Ovary (tissue), 9 donors: Measurements from ENCODE around the gene PFDN1. TPM values are rescaled to one million over a fixed set of nuclear protein-coding genes. Genes with fewer than 3 reads are reported as not detected.

Experiments
- DNase-seq, 5 donors: peaks; one replicate each; pipeline ENCODE4 v3.0.0-alpha.2; 2019 to 2020
- H3K27ac ChIP-seq, 2 donors: fragments of 200-600 bp; one replicate each; pipeline versions ENCODE4 v1.5.1 to v1.8.0; 2019 to 2022
- H3K27me3 ChIP-seq: fragments of 200-600 bp; one replicate; pipeline ENCODE4 v1.8.0; 2022
- H3K36me3 ChIP-seq: fragments of 200-600 bp; sonication (generic); one replicate; pipeline ENCODE4 v1.5.1; 2019
- H3K4me1 ChIP-seq: one replicate; pipeline ENCODE4 v1.8.1; 2013; ENCODE audit warnings: mild to moderate bottlenecking, moderate library complexity; ENCODE audit not compliant: insufficient read depth
- H3K4me3 ChIP-seq: fragments of 200-600 bp; sonication (generic); one replicate; pipeline ENCODE4 v1.5.1; 2017
- H3K9me3 ChIP-seq, 2 donors: fragments of 200-600 bp in 1 of 2; sonication (generic) in 1 of 2; one replicate each; pipeline versions ENCODE4 v1.5.1 to v1.8.1; 2013 to 2019; ENCODE audit warnings: mild to moderate bottlenecking in 1 of 2, moderate library complexity in 1 of 2
- EP300 ChIP-seq: sonication (generic); formaldehyde crosslinking; IDR thresholded peaks from one replicate; pipeline ENCODE4 v1.6.1; 2017; ENCODE audit warnings: antibody characterized with exemption
- POLR2A ChIP-seq: fragments of 450-650 bp; IDR thresholded peaks from one replicate; pipeline ENCODE4 v1.6.1; 2017; ENCODE audit warnings: antibody characterized with exemption, mild to moderate bottlenecking, moderate library complexity
- WGBS, 3 donors: extraction: QIAGEN DNeasy Blood & Tissue Kit in 1 of 3; methylation state at CpG; one replicate each; pipeline versions ENCODE4 v1.1.5 to v1.1.7; 2013 to 2017; 5-methylcytosine and 5-hydroxymethylcytosine counted together
- intact Hi-C, 4 donors: fragments of 100-400 bp; cut with DNase I; formaldehyde crosslinking; loops; one replicate each; pipeline versions ENCODE4 v1.11.0 to v1.15.1; 2022 to 2023
- polyA plus RNA-seq, 2 donors: library from polyadenylated mRNA; stranded (reverse); fragments of 200-250 nt in 1 of 2; fragments of 350-450 nt in 1 of 2; fragmentation: Illumina TruSeq in 1 of 2; extraction: RNeasy Lipid Tissue Mini Kit (QIAGEN cat#74804) in 1 of 2; gene quantifications; one replicate each; pipeline ENCODE4 v1.2.3, GENCODE V29; 2013 to 2014
- total RNA-seq, 7 donors: library from RNA; depleted of rRNA in 2 of 7; stranded (reverse); fragments of >200 nt in 2 of 7; fragmentation: NEBNext Ultra II Directional in 3 of 7; extraction: Animal tissue kit (Norgen Biotek cat#: 25700) in 3 of 7; gene quantifications; one replicate each; pipeline versions ENCODE4 v1.1.0 to v1.2.4, GENCODE V29; 2016 to 2023
- TF ChIP-seq, protein P1 (sequence below), 3 donors: fragments of 450-650 bp in 2 of 3; fragments of 200-600 bp in 1 of 3; IDR thresholded peaks; one replicate each; pipeline versions ENCODE4 v1.5.1 to v1.8.0; 2016 to 2022; ENCODE audit warnings: antibody characterized with exemption in 3 of 3, mild to moderate bottlenecking in 1 of 3
- donor health status: DM: no; HTN: no; CAD: no; lungs with moderate emphysema.
- donor health status: DM: no; HTN: no; CAD: no.
- donor health status: Bipolar disorder and iron deficiency.
- donor health status: DM: yes; HTN: yes; CAD: no.
- donor health status: DM: no; HTN: no; CAD: no.
- donor health status: DM: yes; HTN: yes; CAD: no.

PFDN1 gene
- total and polyA plus RNA-seq, 9 donors: 27.4 to 113 (median 35.3) TPM

DNA sequence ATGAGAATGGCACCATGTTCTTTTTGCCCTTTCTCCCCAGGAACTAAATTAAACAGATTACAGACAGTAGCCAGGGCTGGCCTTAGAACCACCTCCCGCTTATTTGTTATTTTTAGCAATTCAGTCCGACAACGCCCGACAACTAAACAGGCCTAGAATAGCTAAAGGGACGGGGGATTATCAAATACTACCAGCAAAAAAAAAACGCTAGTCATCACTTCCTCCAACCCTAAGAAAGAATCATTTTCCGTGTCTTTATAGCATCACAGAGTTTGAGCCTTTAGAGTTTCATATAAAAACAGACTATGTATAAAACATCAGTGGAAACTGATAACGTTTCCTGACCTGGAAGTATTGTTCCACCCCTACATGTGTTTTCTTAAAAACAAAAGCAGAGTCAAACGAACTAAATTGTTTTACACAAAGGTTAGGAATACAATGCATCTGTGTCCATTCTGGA is 35.3 kb downstream of the PFDN1 start:
- no peaks in the 10 kb centered on the region for H3K9me3 ChIP-seq
- H3K4me1 ChIP-seq: no peaks in the 10 kb centered on the region
- H3K4me3 ChIP-seq: no peak overlapping the region
- no peak overlapping the region for H3K27ac ChIP-seq
- H3K27me3 ChIP-seq: no peaks in the 10 kb centered on the region
- H3K36me3 ChIP-seq: no peaks in the 10 kb centered on the region
- intact Hi-C loops: no loop called here
- TF ChIP-seq, protein P1, sequence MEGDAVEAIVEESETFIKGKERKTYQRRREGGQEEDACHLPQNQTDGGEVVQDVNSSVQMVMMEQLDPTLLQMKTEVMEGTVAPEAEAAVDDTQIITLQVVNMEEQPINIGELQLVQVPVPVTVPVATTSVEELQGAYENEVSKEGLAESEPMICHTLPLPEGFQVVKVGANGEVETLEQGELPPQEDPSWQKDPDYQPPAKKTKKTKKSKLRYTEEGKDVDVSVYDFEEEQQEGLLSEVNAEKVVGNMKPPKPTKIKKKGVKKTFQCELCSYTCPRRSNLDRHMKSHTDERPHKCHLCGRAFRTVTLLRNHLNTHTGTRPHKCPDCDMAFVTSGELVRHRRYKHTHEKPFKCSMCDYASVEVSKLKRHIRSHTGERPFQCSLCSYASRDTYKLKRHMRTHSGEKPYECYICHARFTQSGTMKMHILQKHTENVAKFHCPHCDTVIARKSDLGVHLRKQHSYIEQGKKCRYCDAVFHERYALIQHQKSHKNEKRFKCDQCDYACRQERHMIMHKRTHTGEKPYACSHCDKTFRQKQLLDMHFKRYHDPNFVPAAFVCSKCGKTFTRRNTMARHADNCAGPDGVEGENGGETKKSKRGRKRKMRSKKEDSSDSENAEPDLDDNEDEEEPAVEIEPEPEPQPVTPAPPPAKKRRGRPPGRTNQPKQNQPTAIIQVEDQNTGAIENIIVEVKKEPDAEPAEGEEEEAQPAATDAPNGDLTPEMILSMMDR (IDR thresholded peaks at IDR 0.05): no peak
- TF ChIP-seq POLR2A: no peak
- TF ChIP-seq EP300: no peak
- no peak for DNase-seq
- 19 to 49% (median 21%) methylated on average over 9 of the region's 9 CpGs for WGBS, 3 donors

DNA sequence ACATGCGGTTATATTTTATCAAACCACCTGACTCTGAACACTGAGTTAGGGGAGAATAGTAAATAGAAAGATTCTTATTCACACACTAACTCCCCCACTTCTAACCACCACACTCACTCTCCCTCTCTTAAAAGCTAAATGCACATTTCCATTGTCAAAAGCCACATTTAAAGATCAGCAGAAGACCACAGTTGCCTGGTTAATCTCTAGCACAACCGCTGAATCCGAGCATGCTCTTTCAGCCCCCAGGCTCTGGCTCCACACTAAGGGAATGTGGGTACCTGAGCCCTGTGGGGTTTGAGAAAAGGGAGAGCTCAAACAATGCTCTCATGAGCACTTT is 35.7 kb downstream of the PFDN1 start:
- no peak for TF ChIP-seq EP300
- no peak for TF ChIP-seq POLR2A
- TF ChIP-seq, protein P1 (IDR thresholded peaks at IDR 0.05): no peak
- Histone ChIP-seq H3K36me3 (no peaks in the 10 kb centered on the region), H3K4me3 (no peak overlapping the region), H3K27ac (no peak overlapping the region), H3K27me3 (no peaks in the 10 kb centered on the region), H3K9me3 (no peaks in the 10 kb centered on the region), H3K4me1 (no peaks in the 10 kb centered on the region)
- intact Hi-C loops: no loop called here
- WGBS, 3 donors: 73 to 90% (median 75%) methylated on average over 3 of the region's 3 CpGs
- no peak for DNase-seq

DNA sequence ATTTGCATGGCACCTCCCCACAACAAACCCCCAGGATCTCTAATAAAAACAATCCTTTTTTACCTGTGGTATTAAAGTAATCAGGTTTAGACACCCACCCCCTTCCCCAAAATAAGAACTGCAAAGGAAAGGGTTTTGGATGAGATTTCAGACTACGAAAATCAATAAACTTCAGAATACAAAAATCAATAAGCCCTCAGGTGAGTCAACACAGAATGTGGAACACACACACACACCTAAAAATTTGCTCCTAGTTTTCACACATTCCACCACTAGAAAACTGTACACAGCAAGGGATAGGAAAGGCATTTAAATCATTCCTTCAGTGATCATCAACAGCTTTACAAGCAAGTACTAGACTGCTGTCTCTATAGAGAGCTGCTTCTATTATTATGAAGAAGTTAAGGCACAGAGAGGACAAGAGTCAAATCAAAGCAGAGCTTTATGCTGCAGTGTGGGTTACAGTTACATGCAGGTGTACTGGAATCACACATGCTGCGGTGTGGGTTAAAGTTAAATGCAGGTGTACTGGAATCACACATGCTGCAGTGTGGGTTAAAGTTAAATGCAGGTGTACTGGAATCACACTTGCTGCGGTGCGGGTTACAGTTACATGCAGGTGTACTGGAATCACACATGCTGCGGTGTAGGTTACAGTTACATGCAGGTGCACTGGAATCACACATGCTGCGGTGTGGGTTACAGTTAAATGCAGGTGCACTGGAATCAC is 36.3 kb downstream of the PFDN1 start:
- Histone ChIP-seq H3K27ac (no peak overlapping the region), H3K4me3 (no peak overlapping the region), H3K36me3 (no peaks in the 10 kb centered on the region), H3K9me3 (no peaks in the 10 kb centered on the region), H3K27me3 (no peaks in the 10 kb centered on the region), H3K4me1 (peaks cover 1% of the 10 kb centered on the region)
- 89 to 96% (median 94%) methylated on average over 6 of the region's 6 CpGs for WGBS, 3 donors
- TF ChIP-seq, protein P1 (IDR thresholded peaks at IDR 0.05): no peak
- TF ChIP-seq POLR2A (no peak), EP300 (no peak)
- intact Hi-C loops: no loop called here
- no peak for DNase-seq

DNA sequence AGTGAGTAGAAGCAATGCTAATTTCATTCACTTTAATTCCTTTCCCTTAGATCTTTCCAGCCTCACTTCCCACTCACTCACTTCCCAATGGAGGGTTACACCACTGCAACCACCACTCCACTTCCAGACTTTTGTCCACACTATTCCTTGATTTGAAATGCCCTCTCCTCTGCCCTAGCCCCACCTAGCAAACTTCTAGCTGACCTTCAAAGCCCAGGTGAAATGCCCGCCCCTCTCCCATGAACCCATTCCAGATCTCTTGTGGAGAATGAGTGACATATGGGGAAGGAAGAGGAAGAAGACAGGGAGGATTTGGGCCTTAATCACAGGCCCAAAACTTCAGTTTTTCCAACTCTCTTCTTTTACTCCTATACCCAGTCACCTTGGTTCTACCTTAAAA is 37.1 kb downstream of the PFDN1 start:
- intact Hi-C loops: no loop called here
- DNase-seq: no peak
- no peak overlapping the region for H3K27ac ChIP-seq
- H3K36me3 ChIP-seq: no peaks in the 10 kb centered on the region
- H3K4me1 ChIP-seq: peaks cover 3% of the 10 kb centered on the region
- no peak overlapping the region for H3K4me3 ChIP-seq
- H3K9me3 ChIP-seq: no peaks in the 10 kb centered on the region
- TF ChIP-seq EP300 (no peak), POLR2A (no peak)
- TF ChIP-seq, protein P1 (IDR thresholded peaks at IDR 0.05): no peak
- no peaks in the 10 kb centered on the region for H3K27me3 ChIP-seq
- WGBS, 3 donors: 100% methylated on average over 1 of the region's 1 CpG
